CD4-positive, alpha-beta T cell treated with Interleukin-17A for 4 hours (primary cell): Measurements from ENCODE around the gene LDLRAD4.
"Not testable (repeated sequence)": the region's sequence is repeated elsewhere in the genome, so short reads cannot be mapped to it uniquely, and the experiment has no call there.

Experiments used
- DNase-seq: peaks from one replicate; pipeline ENCODE4 v3.0.0-alpha.2; 2020; ENCODE audit warnings: mixed read lengths

The LDLRAD4 gene

GRCh38 chr18:13253786-13254688, 35.5 kb downstream of the LDLRAD4 start:
- no peak for DNase-seq

DNA sequence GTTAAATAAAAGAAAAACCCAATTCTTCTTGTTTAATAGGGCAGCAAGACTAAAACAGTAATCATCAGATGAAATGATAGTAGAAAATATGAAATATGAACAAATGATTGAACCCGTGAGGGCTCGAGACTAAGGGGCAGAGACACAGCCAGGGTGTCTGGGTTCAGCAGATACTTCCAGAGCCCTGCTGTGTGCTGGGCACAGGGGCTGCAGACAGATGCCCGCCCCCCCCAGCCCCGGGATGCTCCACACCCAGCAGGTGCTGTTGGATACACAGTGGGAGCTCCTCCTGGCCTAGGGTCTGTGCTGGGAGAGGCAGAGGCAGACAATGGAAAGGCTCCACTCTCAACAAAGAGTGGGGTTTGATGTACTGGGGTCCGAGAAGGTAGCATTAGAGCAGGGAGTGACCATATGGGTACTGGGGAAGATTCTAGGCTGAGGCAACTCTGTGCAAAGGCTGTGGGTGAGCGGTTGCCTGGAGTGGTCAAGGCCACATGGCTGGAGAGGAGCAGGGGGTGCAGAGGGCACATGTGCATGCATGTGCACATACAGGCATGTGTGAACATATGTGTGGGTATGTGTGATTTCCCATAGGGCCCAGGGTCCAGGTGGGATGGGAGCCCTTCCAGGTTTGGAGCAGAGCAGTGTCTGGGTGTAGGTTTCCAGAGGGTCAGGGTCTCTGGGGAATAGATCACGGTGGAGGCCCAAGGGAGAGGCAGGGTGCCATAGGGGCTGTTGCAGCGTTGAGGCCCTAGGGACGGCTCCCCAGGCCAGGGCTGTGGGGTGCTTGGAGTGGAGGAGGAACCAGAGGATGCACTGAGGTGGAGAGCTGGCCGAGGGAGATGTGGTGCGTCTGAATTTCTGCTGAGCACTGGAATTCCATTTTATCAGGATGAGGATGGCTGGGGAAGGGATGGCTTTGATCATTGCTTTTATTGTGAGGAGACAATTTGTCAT, 36.7 kb downstream of the LDLRAD4 start:
- DNase-seq = no peak

DNA sequence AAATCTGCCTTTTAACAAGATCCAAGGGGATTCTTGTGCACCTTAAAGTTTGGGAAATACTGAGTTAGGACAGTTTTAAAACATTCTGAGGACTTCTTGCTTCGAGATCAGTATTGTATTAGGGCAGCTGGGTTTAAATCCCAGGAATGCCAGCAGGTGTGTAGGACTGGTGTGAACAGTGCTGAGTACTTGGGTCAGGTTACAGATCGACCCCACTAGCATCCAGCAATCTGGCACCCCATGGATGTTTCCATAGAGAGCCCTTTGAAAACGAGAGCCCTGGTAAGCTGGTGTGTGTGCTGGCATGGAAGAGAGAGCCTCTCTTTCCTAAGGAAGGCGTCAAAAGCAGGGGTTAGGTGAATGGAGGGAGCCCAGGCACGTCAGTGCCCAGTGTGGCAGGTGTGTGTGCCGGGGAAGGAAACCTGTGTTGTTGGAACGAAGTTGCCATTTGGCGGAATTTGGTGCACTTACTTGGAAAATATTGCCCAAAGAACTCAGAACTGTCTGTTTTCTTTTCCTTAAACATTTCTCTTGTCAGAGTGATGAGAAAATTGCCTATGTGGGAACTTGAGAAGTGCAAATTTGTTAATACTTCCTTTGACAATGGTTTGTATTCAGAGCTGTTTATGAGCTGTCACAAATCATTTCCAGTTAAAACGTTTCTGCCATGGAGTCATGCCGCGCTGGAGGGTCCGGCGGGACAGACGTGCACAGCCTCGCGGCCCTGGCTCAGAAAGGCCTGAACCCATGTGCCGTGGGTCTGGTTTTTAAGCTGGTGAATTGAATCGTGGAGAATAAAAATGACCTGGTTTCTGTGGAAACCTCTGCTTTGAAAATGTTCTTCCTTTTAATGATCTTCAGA, 38.1 kb downstream of the LDLRAD4 start:
- no peak for DNase-seq

GRCh38 chr18:13257361-13257980, 38.9 kb downstream of the LDLRAD4 start:
- no peak for DNase-seq

DNA sequence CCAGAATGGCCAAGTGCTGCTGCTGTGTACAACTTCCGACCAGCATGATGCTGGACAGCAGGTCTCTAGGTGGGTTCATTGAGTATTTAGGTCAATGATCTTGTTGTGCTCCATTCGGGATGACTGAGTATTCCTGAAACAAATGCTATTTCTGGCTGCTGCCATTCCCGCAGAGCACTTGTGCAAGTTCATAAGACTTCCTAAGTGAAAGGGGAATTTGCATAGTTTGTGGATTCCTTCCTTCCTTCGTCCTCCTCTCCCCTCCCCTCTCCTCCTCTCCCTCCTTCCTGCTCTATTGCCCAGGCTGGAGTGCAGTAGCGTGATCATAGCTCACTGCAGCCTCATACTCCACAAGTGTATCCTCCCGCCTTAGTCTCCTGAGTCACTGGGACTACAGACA, 40.4 kb downstream of the LDLRAD4 start:
- no peak for DNase-seq

- no peak for DNase-seq
Observed at GRCh38 chr18:13259701-13260100, 41.1 kb downstream of the LDLRAD4 start.

GRCh38 chr18:13260197-13260934, 41.8 kb downstream of the LDLRAD4 start:
- DNase-seq = peak; percentile 53

DNA sequence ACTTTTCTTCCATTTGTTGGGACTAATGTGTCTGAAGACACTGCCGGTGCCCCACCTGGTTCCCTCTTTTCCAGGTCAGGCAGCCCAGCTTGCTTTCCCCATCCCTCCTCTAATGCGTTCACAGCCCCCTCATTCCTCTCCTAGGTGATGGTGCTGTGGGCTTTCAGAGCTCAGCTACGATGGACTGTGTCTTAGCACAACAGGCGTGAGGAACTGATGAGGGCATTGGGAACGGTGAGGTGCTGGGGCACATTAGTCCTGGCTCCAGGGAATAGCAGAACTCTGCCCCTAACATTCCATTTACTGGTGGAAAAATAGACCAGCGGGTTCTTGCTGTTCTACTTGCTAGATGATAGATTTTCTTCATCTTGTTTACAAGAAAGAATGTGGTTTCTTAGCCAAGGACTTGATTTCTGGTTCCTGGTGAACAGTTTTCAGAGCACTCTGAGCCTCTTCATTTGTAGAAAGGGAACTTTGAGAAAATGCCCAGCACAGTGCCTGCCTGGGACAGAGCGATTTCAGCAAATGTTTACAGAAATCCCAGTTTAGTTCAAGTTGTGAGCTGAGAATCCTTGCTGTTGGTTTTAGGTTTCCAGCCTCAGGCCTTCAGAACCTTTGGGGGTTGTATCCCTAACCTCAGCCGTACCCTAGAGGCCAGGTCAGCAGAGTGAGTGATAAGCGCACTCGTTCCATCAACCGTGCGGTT, 42.5 kb downstream of the LDLRAD4 start:
- DNase-seq = no peak

- peak; percentile 47 for DNase-seq
Observed at GRCh38 chr18:13261661-13262357, 43.2 kb downstream of the LDLRAD4 start.

DNA sequence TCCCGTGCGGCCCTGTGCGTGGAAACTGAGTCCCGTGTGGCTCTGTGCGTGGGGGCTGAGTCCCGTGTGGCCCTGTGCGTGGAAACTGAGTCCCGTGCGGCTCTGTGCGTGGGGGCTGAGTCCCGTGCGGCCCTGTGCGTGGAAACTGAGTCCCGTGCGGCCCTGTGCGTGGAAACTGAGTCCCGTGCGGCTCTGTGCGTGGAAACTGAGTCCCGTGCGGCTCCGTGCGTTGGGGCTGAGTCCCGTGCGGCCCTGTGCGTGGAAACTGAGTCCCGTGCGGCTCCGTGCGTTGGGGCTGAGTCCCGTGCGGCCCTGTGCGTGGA, 43.8 kb downstream of the LDLRAD4 start:
- not testable (repeated sequence) for DNase-seq

GRCh38 chr18:13262839-13263691, 44.5 kb downstream of the LDLRAD4 start:
- DNase-seq = no peak

DNA sequence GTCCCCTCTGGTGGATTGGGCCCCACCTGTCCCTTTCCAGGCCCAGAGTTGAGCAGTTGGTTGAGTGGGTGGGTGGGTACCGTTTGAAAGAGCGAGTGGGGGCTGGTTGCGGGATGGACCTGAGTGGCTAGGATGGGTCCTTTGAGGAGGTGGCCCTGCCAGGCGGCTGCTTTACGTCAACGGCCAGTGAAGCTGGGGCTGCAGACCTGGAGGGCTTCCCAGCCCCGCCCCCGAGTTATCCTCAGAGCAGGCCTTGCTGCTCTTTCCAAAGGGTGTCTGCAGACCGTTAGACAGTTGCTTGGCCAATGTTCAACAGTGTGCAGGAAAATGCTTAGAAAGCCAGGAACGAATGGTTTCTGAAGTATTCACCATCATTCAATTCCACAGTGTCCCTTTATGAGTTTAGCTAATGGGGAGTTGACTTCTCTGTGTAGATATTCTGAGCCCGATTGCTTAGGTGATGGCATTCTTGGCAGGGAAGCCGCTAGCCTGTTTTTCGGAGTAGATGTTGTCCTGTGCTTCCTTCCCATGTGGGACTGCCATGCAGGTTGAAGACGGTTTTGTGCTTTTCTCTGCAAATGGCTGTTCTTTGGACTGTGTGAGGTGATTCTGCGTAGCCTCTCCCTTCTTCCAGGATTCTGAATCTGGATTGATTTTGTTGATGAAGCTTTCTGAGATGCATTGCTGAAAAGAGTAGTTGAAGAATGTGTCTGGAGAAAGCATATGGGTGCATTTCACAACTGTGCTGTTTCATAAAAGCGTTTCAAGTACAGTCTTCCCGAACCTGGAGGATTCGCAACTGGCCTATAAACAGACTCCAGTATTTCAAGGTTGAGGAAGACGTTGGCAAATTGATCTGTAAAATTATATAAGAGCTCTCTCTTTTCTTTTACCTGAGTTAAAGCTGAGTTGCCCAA, 45.8 kb downstream of the LDLRAD4 start:
- no peak for DNase-seq

GRCh38 chr18:13265008-13265910, 46.7 kb downstream of the LDLRAD4 start:
- DNase-seq = no peak

- no peak for DNase-seq
Observed at GRCh38 chr18:13265911-13266217, 47.3 kb downstream of the LDLRAD4 start.

- no peak for DNase-seq
Observed at GRCh38 chr18:13266218-13267100, 47.9 kb downstream of the LDLRAD4 start.

- DNase-seq = peak; percentile 46
Observed at GRCh38 chr18:13267431-13267873, 48.9 kb downstream of the LDLRAD4 start.
